Fibroblast of pulmonary artery (primary cell): ENCODE data around the gene KRTAP4-6.
"Not testable (repeated sequence)": the region's sequence is repeated elsewhere in the genome, so short reads cannot be mapped to it uniquely, and the experiment has no call there.

ENCODE experiments used
- DNase-seq: peaks from one replicate; pipeline ENCODE4 v3.0.0-alpha.2; 2010; ENCODE audit warnings: low read depth
- H3K4me3 ChIP-seq: replicated peaks from 2 replicates; pipeline ENCODE4 v1.5.1; 2011; ENCODE audit warnings: low read depth, mild to moderate bottlenecking, control low read depth, low read length, moderate library complexity
- CTCF ChIP-seq: IDR thresholded peaks from 2 replicates; pipeline ENCODE4 v1.5.1; 2011; ENCODE audit warnings: mild to moderate bottlenecking, control low read depth, low read length, inconsistent platforms; ENCODE audit errors: missing control alignments

KRTAP4-6 gene

GRCh38 chr17:41144846-41145245, 4.5 kb upstream of the KRTAP4-6 start:
- no peak for TF ChIP-seq CTCF
- H3K4me3 ChIP-seq = no peak overlapping the region
- no peak for DNase-seq

GRCh38 chr17:41141361-41141760, 1.0 kb upstream of the KRTAP4-6 start:
- no peak for TF ChIP-seq CTCF
- no peak overlapping the region for H3K4me3 ChIP-seq
- no peak for DNase-seq

- DNase-seq, H3K4me3 ChIP-seq: not testable (repeated sequence)
These were observed 479 bp downstream of the KRTAP4-6 start for GRCh38 chr17:41139865-41140264.

- DNase-seq = no peak
- no peak for TF ChIP-seq CTCF
- H3K4me3 ChIP-seq = no peak overlapping the region
These were observed 6.2 kb downstream of the KRTAP4-6 start for GRCh38 chr17:41133880-41134735.

GRCh38 chr17:41131979-41132378, 8.4 kb downstream of the KRTAP4-6 start:
- no peak overlapping the region for H3K4me3 ChIP-seq
- DNase-seq = no peak
- TF ChIP-seq CTCF = no peak

- no peak for DNase-seq
- no peak for TF ChIP-seq CTCF
These were observed 13.0 kb downstream of the KRTAP4-6 start for GRCh38 chr17:41127371-41127770.

GRCh38 chr17:41126412-41126811, 13.9 kb downstream of the KRTAP4-6 start:
- no peak overlapping the region for H3K4me3 ChIP-seq
- DNase-seq = no peak
- no peak for TF ChIP-seq CTCF

More at GRCh38 chr17:41127371-41127770, 13.0 kb downstream of the KRTAP4-6 start:
- no peak overlapping the region for H3K4me3 ChIP-seq
